ENCODE results near the gene KIF1B. TPM values are rescaled to one million over a fixed set of nuclear protein-coding genes. Genes with fewer than 3 reads are reported as not detected.

KIF1B gene
- total and polyA plus RNA-seq, 9 of the 15 experiments (the other 6 are each of a cell fraction or from before 2014, with no cell fraction given): 2.8 to 19.8 (median 11.9) TPM

DNA sequence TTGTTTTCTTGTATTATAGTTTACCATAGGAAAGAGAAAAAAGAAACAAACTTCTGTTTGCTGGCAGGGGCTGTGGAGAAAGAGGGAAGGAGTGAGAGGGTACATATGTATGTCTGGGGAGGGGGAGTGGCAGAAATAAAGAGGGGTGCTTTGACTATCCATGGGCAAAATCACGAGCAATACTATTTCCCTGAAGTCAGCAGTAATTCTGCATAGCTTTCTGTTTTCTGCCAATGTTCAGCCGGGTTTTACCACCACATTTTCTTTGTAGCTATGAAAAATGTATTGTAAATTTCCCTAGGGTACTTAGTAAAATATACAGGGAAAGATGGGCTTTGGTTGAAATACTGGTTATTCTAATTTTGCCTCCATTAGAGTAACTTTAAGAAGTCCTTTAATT, 143.3 kb downstream of the KIF1B start:
- ATAC-seq: no peak
- CTCF ChIA-PET (ENCODE audit: low intra/inter-chr PET ratio): no interaction called here
- Histone ChIP-seq H3K9ac (ENCODE audit: insufficient read depth in 1 of 2, low read depth in 2 of 2, low read length in 2 of 2) (no peak overlapping the region), H3K27ac (ENCODE audit: extremely low read depth, low read depth, low read length) (no peak overlapping the region), H3K36me3 (ENCODE audit: control insufficient read depth, insufficient read depth, low read length) (no peaks in the 10 kb centered on the region), H3K79me2 (ENCODE audit: control insufficient read depth, insufficient read depth, low read length) (no peaks in the 10 kb centered on the region), H2AFZ (ENCODE audit: low read depth, low read length) (no peak overlapping the region), H3K27me3 (ENCODE audit: control insufficient read depth in 2 of 2, insufficient read depth in 2 of 2, low read length in 2 of 2) (no peaks in the 10 kb centered on the region), H3K9me3 (replicated peaks; ENCODE audit: control insufficient read depth, insufficient read depth, low read depth, low read length) (no peaks in the 10 kb centered on the region), H3K4me2 (ENCODE audit: insufficient read depth, low read length) (no peak overlapping the region), H3K4me3 (no peak overlapping the region), H3K9me1 (ENCODE audit: control insufficient read depth, insufficient read depth, low read length) (no peaks in the 10 kb centered on the region), H3K4me1 (replicated peaks in 1 of 2; ENCODE audit: control insufficient read depth in 2 of 2, insufficient read depth in 2 of 2, low read length in 2 of 2) (no peaks in the 10 kb centered on the region), H4K20me1 (replicated peaks; ENCODE audit: control insufficient read depth, insufficient read depth, low read length) (no peaks in the 10 kb centered on the region)
- 17% methylated on average over 2 of the region's 2 CpGs for WGBS (ENCODE audit: insufficient coverage, low coverage, missing lambda C conversion rate)
- in situ Hi-C loops (cut with MboI): no loop called here
- POLR2A ChIA-PET: no interaction called here
- intact Hi-C loops (cut with micrococcal nuclease): no loop called here
- TF ChIP-seq PRPF4 (IDR thresholded peaks at IDR 0.05; ENCODE audit: insufficient read depth, low read depth, low read length, poor library complexity, severe bottlenecking): no peak
- no peak for TF ChIP-seq RBM34 (IDR thresholded peaks at IDR 0.05; ENCODE audit: borderline replicate concordance, insufficient read depth, low read length)
- 0 out of 2 replicates have a peak, but pooled peaks have one; percentile 28 for TF ChIP-seq MAFF (IDR thresholded peaks at IDR 0.05; ENCODE audit: low read length)
- no peak for TF ChIP-seq SIN3B (IDR thresholded peaks at IDR 0.05; ENCODE audit: low read depth)
- no peak for TF ChIP-seq ZNF696 (CRISPR knock-in tag; conservative IDR thresholded peaks at IDR 0.05)
- no peak for TF ChIP-seq DNMT1 (IDR thresholded peaks at IDR 0.05)
- peak; percentile 73 for TF ChIP-seq ZNF316 (IDR thresholded peaks at IDR 0.05)
- TF ChIP-seq MAFG (tag; conservative IDR thresholded peaks at IDR 0.05): peak; percentile 47; the same call in 1 of the 2 replicates
- TF ChIP-seq C11orf30 (IDR thresholded peaks at IDR 0.05; ENCODE audit: low read depth): peak; percentile 42; the same call in 1 of the 2 replicates
- TF ChIP-seq, protein P1, sequence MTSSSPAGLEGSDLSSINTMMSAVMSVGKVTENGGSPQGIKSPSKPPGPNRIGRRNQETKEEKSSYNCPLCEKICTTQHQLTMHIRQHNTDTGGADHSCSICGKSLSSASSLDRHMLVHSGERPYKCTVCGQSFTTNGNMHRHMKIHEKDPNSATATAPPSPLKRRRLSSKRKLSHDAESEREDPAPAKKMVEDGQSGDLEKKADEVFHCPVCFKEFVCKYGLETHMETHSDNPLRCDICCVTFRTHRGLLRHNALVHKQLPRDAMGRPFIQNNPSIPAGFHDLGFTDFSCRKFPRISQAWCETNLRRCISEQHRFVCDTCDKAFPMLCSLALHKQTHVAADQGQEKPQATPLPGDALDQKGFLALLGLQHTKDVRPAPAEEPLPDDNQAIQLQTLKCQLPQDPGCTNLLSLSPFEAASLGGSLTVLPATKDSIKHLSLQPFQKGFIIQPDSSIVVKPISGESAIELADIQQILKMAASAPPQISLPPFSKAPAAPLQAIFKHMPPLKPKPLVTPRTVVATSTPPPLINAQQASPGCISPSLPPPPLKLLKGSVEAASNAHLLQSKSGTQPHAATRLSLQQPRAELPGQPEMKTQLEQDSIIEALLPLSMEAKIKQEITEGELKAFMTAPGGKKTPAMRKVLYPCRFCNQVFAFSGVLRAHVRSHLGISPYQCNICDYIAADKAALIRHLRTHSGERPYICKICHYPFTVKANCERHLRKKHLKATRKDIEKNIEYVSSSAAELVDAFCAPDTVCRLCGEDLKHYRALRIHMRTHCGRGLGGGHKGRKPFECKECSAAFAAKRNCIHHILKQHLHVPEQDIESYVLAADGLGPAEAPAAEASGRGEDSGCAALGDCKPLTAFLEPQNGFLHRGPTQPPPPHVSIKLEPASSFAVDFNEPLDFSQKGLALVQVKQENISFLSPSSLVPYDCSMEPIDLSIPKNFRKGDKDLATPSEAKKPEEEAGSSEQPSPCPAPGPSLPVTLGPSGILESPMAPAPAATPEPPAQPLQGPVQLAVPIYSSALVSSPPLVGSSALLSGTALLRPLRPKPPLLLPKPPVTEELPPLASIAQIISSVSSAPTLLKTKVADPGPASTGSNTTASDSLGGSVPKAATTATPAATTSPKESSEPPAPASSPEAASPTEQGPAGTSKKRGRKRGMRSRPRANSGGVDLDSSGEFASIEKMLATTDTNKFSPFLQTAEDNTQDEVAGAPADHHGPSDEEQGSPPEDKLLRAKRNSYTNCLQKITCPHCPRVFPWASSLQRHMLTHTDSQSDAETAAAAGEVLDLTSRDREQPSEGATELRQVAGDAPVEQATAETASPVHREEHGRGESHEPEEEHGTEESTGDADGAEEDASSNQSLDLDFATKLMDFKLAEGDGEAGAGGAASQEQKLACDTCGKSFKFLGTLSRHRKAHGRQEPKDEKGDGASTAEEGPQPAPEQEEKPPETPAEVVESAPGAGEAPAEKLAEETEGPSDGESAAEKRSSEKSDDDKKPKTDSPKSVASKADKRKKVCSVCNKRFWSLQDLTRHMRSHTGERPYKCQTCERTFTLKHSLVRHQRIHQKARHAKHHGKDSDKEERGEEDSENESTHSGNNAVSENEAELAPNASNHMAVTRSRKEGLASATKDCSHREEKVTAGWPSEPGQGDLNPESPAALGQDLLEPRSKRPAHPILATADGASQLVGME (CRISPR knock-in tag; IDR thresholded peaks at IDR 0.05): no peak
- no TSS peak for BruUV-seq (replicated peaks)
- FAIRE-seq: no peak
- DNase-seq (ENCODE audit: extremely low read depth in 1 of 4, low spot score in 3 of 4): no peak
